Measurements from ENCODE around the gene CAPZB. TPM values are rescaled to one million over a fixed set of nuclear protein-coding genes. Genes with fewer than 3 reads are reported as not detected.

The CAPZB gene
- polyA plus RNA-seq, 1 experiment: 312 TPM

GRCh38 chr1:19327736-19328135 lies 157.6 kb downstream of the CAPZB start:
- H3K27ac ChIP-seq (ENCODE audit: low read depth, low read length): no peak overlapping the region
- no peaks in the 10 kb centered on the region for H3K27me3 ChIP-seq (ENCODE audit: control insufficient read depth, insufficient read depth, low read length)
- no peaks in the 10 kb centered on the region; the same call in 1 of the 2 replicates for H3K9me3 ChIP-seq (ENCODE audit: control insufficient read depth, insufficient read depth, low read length)
- ChIA-PET POLR2A (no interaction called here), CTCF (interaction anchor here (0.6 kb wide), 1 partner anchor 330 kb away, joined by 4 read pairs; no protein-coding TSS in a partner anchor)
- H3K4me3 ChIP-seq (ENCODE audit: low read depth, low read length): no peak overlapping the region
- no peak for TF ChIP-seq CTCF (IDR thresholded peaks at IDR 0.05; ENCODE audit: low read depth, low read length)
- no peak for DNase-seq (ENCODE audit: low read depth, low spot score)

- Histone ChIP-seq H3K9me3 (ENCODE audit: control insufficient read depth, insufficient read depth, low read length) (no peaks in the 10 kb centered on the region; the same call in 1 of the 2 replicates), H3K4me3 (ENCODE audit: low read depth, low read length) (no peak overlapping the region), H3K27ac (ENCODE audit: low read depth, low read length) (no peak overlapping the region), H3K27me3 (ENCODE audit: control insufficient read depth, insufficient read depth, low read length) (no peaks in the 10 kb centered on the region)
- DNase-seq (ENCODE audit: low read depth, low spot score): no peak
- ChIA-PET CTCF (interaction anchor here (0.6 kb wide), 1 partner anchor 330 kb away, joined by 4 read pairs; no protein-coding TSS in a partner anchor), POLR2A (no interaction called here)
- no peak for TF ChIP-seq CTCF (IDR thresholded peaks at IDR 0.05; ENCODE audit: low read depth, low read length)
These were observed 158.0 kb downstream of the CAPZB start for GRCh38 chr1:19327301-19327700.

GRCh38 chr1:19326748-19327065 lies 158.6 kb downstream of the CAPZB start:
- ChIA-PET CTCF (no interaction called here), POLR2A (no interaction called here)
- no peak for DNase-seq (ENCODE audit: low read depth, low spot score)
- no peak for TF ChIP-seq CTCF (IDR thresholded peaks at IDR 0.05; ENCODE audit: low read depth, low read length)
- no peaks in the 10 kb centered on the region; the same call in 1 of the 2 replicates for H3K9me3 ChIP-seq (ENCODE audit: control insufficient read depth, insufficient read depth, low read length)
- no peak overlapping the region for H3K27ac ChIP-seq (ENCODE audit: low read depth, low read length)
- no peak overlapping the region for H3K4me3 ChIP-seq (ENCODE audit: low read depth, low read length)
- no peaks in the 10 kb centered on the region for H3K27me3 ChIP-seq (ENCODE audit: control insufficient read depth, insufficient read depth, low read length)

GRCh38 chr1:19325958-19326747 lies 159.2 kb downstream of the CAPZB start:
- no peak for TF ChIP-seq CTCF (IDR thresholded peaks at IDR 0.05; ENCODE audit: low read depth, low read length)
- H3K4me3 ChIP-seq (ENCODE audit: low read depth, low read length): no peak overlapping the region
- H3K9me3 ChIP-seq (ENCODE audit: control insufficient read depth, insufficient read depth, low read length): no peaks in the 10 kb centered on the region; the same call in 1 of the 2 replicates
- no peak overlapping the region for H3K27ac ChIP-seq (ENCODE audit: low read depth, low read length)
- ChIA-PET CTCF (no interaction called here), POLR2A (no interaction called here)
- no peak for DNase-seq (ENCODE audit: low read depth, low spot score)
- H3K27me3 ChIP-seq (ENCODE audit: control insufficient read depth, insufficient read depth, low read length): no peaks in the 10 kb centered on the region

- Histone ChIP-seq H3K27ac (ENCODE audit: low read depth, low read length) (no peak overlapping the region), H3K9me3 (ENCODE audit: control insufficient read depth, insufficient read depth, low read length) (no peaks in the 10 kb centered on the region; the same call in 1 of the 2 replicates), H3K4me3 (ENCODE audit: low read depth, low read length) (no peak overlapping the region), H3K27me3 (ENCODE audit: control insufficient read depth, insufficient read depth, low read length) (no peaks in the 10 kb centered on the region)
- ChIA-PET CTCF (no interaction called here), POLR2A (no interaction called here)
- no peak for DNase-seq (ENCODE audit: low read depth, low spot score)
- no peak for TF ChIP-seq CTCF (IDR thresholded peaks at IDR 0.05; ENCODE audit: low read depth, low read length)
These were observed 159.9 kb downstream of the CAPZB start for GRCh38 chr1:19325368-19325957.
